Medulla oblongata (tissue), 1 donor: ENCODE measurements around the gene DOCK8.

Experiments used
- DNase-seq: peaks from one replicate; pipeline ENCODE4 v3.0.0-alpha.2; 2015; ENCODE audit errors: extremely low spot score

Gene DOCK8

GRCh38 chr9:459491-460444 lies 245.1 kb downstream of the DOCK8 start:
- no peak for DNase-seq

- DNase-seq: no peak
Measured at GRCh38 chr9:462121-462520, 247.5 kb downstream of the DOCK8 start.

DNA sequence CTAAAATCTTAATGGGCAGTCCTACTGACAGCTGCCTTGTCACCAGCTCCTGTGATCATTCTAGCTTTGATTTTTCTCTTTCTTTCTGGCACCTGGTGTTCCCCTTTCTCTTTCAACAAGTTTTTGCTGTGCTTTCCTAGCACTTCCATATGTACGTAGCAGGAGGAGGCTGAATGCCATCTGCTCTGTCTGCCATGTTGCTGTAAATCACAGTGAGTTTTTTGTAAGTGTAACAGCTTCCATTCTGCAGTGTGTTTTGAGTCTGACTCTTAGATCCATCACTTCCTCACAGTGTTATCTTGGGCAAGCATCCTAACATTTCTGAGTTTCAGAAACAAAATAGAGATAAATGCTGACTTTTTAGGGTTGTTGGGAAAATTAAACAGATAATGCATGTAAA lies 247.9 kb downstream of the DOCK8 start:
- no peak for DNase-seq

GRCh38 chr9:463455-464171 lies 248.9 kb downstream of the DOCK8 start:
- no peak for DNase-seq

GRCh38 chr9:466747-467146 lies 252.1 kb downstream of the DOCK8 start:
- DNase-seq: no peak

GRCh38 chr9:468766-469426 lies 254.2 kb downstream of the DOCK8 start:
- peak; percentile 20 for DNase-seq

DNA sequence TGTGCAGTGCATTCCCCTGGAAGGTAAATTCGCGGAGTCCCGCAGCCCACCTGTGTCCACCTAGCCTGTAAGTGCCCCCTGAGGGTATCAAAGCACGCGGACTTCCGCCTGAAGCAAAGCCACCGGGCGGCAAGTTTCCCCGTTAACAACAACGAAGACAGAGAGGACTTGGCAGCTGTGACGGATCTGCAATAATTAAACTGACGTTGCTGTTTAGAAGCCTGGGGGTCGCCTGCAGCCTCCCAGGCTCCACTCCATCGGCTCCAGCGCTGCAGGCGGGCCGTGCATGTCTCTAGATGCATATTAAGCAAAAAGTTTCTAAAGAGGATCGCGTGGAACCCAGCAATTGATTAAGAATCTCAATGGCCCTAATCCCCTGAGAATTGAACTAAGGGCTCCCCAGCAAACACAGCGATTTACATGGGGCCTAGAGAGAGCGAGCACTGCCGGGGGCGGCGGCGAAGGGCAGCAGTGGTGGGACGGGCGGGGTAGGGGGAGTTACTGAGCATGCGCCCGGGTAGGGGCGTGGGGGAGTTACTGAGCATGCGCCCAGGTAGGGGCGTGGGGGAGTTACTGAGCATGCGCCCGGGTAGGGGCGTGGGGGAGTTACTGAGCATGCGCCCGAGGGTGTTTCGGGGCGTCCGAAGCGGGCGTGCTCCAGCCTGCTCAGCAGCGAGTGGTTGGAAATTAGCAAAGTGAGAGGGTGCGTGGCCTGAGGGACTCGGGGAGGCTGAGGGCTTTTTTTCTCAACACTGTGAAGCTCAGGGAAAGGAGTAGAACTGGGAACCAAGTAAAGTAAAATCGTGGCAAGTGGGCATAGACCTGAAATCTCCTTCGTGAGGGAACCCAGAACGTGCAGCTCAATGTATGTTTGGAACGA lies 255.2 kb downstream of the DOCK8 start:
- DNase-seq: peak; percentile 90

- peak; percentile 23 for DNase-seq
Measured at GRCh38 chr9:470552-471194, 256.0 kb downstream of the DOCK8 start.

DNA sequence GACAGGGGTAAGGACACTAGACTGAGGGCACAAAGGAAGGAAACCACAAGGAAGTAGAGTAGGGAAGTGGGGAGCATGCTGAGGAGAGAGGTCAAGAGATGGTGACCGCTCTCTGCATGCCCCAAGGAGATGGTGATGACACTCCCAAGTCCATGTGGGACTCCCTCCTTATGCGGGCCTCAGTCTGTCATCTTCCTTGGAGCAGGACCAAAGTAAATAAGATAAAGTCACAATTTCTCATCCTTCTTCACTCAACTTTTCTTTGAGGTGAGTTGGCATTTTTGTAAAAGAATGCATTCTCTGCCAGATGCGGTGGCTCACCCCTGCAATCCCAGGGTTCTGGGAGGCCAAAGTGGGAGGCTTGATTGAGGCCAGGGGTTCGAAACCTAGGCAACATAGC lies 256.7 kb downstream of the DOCK8 start:
- DNase-seq: no peak

DNA sequence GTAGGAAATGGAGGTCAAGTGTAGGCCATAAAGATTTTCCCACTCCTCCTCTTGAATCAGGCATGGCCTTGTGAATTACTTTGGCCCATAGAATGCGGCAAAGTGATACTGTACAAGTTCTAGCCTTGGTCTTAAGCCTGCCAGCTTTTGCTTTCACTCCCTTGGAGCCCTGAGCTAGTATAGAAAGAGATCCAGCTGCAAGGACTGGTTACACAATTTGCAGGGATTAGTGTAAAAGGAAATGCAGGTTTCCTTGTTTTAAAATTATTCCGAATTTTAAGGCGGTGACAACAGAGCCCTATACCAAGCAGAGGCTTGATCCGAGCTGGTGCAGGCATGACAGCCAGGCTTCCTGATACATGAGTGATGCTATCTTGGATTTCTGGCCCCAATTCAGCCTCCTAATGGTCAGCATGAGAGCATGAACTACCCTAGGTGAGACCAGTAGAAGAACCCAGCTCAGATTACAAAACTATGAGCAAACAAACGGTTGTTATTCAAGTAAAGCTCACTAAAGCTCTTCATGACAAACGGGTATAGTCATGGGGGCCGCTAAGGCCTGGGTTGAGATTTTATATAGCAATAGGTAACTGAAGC lies 257.9 kb downstream of the DOCK8 start:
- no peak for DNase-seq

- DNase-seq: no peak
Measured at GRCh38 chr9:477193-477592, 262.5 kb downstream of the DOCK8 start.

- DNase-seq: no peak
Measured at GRCh38 chr9:479304-479970, 264.8 kb downstream of the DOCK8 start.

GRCh38 chr9:479971-480350 lies 265.3 kb downstream of the DOCK8 start:
- no peak for DNase-seq

GRCh38 chr9:482739-483138 lies 268.1 kb downstream of the DOCK8 start:
- no peak for DNase-seq

- no peak for DNase-seq
Measured at GRCh38 chr9:486156-486555, 271.5 kb downstream of the DOCK8 start.

DNA sequence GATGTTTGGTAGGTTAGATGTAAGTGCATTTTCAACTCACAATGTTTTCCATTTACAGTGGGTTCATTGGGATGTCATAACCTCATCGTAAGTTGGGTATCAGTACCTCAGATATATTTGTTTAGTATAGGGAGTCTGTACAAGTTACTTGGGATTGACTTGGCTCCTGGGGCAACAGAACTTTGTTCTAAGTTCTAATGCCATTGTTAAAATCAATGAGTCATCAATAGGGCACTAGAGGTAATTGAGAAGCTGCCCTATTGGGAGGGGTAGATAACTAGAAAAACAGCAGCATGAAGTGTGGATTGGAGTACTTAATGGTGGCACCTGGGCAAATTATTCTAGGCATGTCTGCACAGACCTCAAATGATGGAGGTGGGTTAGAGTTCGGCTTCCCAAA lies 272.8 kb downstream of the DOCK8 start:
- no peak for DNase-seq

DNA sequence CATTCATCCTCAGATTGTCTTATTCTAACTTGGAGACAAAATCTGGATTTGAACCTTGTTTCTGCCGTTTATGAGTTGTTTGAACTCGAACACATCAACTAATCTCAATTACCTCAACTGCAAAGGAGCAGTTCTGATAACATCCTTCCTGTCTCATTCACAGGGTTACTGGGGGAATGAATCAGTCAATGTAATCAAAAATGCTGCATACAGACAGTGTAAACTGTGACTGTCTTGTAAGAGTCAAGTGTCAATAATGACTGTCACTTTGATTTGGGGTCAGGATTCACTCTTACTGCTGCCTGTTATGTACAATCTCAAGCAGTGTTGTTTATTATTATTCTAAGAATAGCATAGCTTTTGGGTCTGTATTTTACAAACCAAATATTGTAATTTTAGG lies 273.8 kb downstream of the DOCK8 start:
- DNase-seq: no peak

DNA sequence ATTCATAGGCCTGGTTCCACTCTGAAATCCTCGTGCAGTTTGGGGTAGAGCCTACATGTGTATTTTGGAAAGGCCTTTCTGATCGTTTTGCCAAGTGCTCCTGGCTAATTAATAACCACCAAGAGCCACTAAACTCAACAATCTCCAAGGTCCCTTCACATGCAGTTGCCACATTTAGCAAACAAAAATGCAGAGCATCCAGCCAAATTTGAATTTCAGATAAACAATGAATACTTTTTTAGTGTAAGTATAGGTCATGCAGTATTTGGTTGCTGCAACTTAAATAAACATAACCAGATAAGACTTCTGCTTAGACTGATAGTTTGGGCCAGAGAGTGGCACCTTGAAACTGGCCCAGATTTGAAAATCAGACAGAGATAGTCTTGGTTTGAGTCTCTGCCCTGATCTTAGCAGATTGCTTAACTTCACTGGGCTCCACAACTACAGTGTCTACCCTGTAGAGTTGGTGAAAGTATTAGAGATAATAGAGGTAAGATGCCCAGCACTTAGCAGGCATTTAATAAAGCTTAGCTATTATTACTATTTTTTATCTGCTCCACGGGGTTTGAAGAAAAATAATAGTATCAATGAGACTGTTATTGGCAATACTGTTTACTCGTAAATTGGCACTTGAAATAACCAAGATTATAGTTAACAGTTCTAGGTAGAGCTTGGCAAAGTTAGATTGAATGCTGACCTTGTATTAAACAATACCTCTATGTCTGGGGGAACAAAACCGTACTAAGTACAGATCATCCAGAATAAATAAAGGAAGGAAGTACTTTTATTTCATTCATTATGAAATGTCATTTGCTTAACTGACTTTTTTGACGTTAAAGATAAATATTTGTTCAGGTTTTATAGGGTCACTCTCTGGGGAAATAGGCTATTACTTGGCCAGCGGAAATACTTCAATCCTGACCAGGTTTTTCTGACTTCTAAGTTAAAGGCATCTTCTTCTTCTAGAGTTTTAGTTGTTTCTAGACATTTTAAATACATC lies 274.8 kb downstream of the DOCK8 start:
- no peak for DNase-seq

DNA sequence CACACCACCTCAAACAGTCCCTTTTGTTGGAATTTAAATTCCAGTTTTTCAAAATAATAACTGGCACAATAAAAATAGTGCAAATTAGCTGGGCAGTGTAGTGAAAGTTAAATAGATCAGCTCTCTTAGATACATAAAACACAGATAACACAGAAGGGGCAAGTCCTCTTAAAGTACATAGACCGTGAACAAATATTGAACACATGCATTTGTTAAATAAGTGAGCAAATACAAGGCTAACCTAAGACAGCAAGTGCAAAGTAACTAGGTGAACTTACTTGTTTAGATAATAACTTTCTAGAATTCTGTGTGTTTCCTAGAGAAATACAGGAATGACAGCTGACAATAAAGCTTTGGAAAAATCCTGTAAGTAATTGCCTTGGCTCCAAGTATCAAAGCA lies 280.1 kb downstream of the DOCK8 start:
- no peak for DNase-seq
